Measurements from ENCODE around the gene INSM1. TPM values are rescaled to one million over a fixed set of nuclear protein-coding genes. Genes with fewer than 3 reads are reported as not detected.

INSM1 gene
- total and polyA plus RNA-seq, 10 of the 15 experiments (the other 5 are each of a cell fraction or from before 2014, with no cell fraction given), result 0.03 to 0.11 (median 0.04) TPM; not detected in 7

- TF ChIP-seq KAT2A (conservative IDR thresholded peaks at IDR 0.05; ENCODE audit: control insufficient read depth, low read depth, low read length) (no peak), HDAC2 (IDR thresholded peaks at IDR 0.05) (no peak)
Observed at GRCh38 chr20:20331156-20331555, 36.7 kb upstream of the INSM1 start (continued).

- CTCF ChIA-PET, result no interaction called here
- BruUV-seq (replicated peaks), result no TSS peak
- WGBS (ENCODE audit: insufficient coverage, insufficient replicate concordance, low lambda C conversion rate, missing lambda C conversion rate), result 100% methylated on average over 2 of the region's 2 CpGs
- H2AFZ ChIP-seq (ENCODE audit: control insufficient read depth, low read depth, low read length), result no peak overlapping the region
- SMC1A ChIA-PET (ENCODE audit: uncharacterized antibody, unreplicated experiment), result interaction anchor here (0.6 to 2.1 kb wide), 2 partner anchors 11 to 15 kb away, joined by 4 to 5 read pairs; no protein-coding TSS in a partner anchor
- H3K27ac ChIP-seq (ENCODE audit: control insufficient read depth, insufficient read depth), result no peak overlapping the region
- no peak for ATAC-seq
- no peak overlapping the region for H3K4me3 ChIP-seq
- POLR2A ChIA-PET, result no interaction called here
- in situ Hi-C loops (cut with MboI) (no loop called here), intact Hi-C loops (cut with micrococcal nuclease; ENCODE audit: unreplicated experiment) (no loop called here)
- no peaks in the 10 kb centered on the region for H3K27me3 ChIP-seq (replicated peaks in 1 of 2; ENCODE audit: control insufficient read depth in 2 of 2, insufficient read depth in 2 of 2, low read length in 1 of 2)
- no peak for DNase-seq (ENCODE audit: low read depth, low spot score)
- H3K9me3 ChIP-seq (replicated peaks; ENCODE audit: control insufficient read depth, insufficient read depth, low read length), result no peaks in the 10 kb centered on the region; the same call in 2 of the 3 replicates
- H3K36me3 ChIP-seq (ENCODE audit: control insufficient read depth in 2 of 2, insufficient read depth in 2 of 2, low read length in 1 of 2), result no peaks in the 10 kb centered on the region; a peak in 1 of 4 replicates
- H4K20me1 ChIP-seq (ENCODE audit: control insufficient read depth, insufficient read depth), result no peaks in the 10 kb centered on the region
- peaks cover 15% of the 10 kb centered on the region for H3K4me1 ChIP-seq (ENCODE audit: control insufficient read depth, insufficient read depth, low read length)
- no peaks in the 10 kb centered on the region for H3K79me2 ChIP-seq (ENCODE audit: control insufficient read depth, insufficient read depth, low read length)
- no peak overlapping the region for H3K9ac ChIP-seq (ENCODE audit: control insufficient read depth, insufficient read depth, low read length)
- FAIRE-seq, result no peak
- RAD21 ChIA-PET (ENCODE audit: unreplicated experiment), result no interaction called here
- no peak overlapping the region for H3K4me2 ChIP-seq (ENCODE audit: control insufficient read depth, insufficient read depth)
- TF ChIP-seq FOXM1 (IDR thresholded peaks at IDR 0.05; ENCODE audit: low read depth, low read length) (no peak), SPI1 (IDR thresholded peaks at IDR 0.05; ENCODE audit: borderline replicate concordance, insufficient read depth, low read depth, low read length) (peak; percentile 11; the same call in 1 of the 2 replicates)
Observed at GRCh38 chr20:20331817-20332216, 36.1 kb upstream of the INSM1 start.

- SMC1A ChIA-PET (ENCODE audit: uncharacterized antibody, unreplicated experiment), result interaction anchor here (0.8 to 1.1 kb wide), 5 partner anchors 14 to 270 kb away, joined by 3 to 5 read pairs (median 3); no protein-coding TSS in a partner anchor
- ATAC-seq (peak; percentile 71), FAIRE-seq (no peak), DNase-seq (ENCODE audit: low read depth, low spot score) (no peak)
- H4K20me1 ChIP-seq (ENCODE audit: control insufficient read depth, insufficient read depth), result no peaks in the 10 kb centered on the region
- no peaks in the 10 kb centered on the region for H3K79me2 ChIP-seq (ENCODE audit: control insufficient read depth, insufficient read depth, low read length)
- WGBS (ENCODE audit: insufficient coverage, insufficient replicate concordance, low lambda C conversion rate, missing lambda C conversion rate), result 28% methylated on average over 4 of the region's 6 CpGs
- in situ Hi-C loops (cut with MboI) (no loop called here), intact Hi-C loops (cut with micrococcal nuclease; ENCODE audit: unreplicated experiment) (no loop called here)
- no peaks in the 10 kb centered on the region; the same call in 2 of the 3 replicates for H3K9me3 ChIP-seq (replicated peaks; ENCODE audit: control insufficient read depth, insufficient read depth, low read length)
- H3K9ac ChIP-seq (ENCODE audit: control insufficient read depth, insufficient read depth, low read length), result no peak overlapping the region
- CTCF ChIA-PET, result interaction anchor here (1.0 to 2.3 kb wide), 4 partner anchors 25 to 260 kb away, joined by 3 to 9 read pairs (median 4); no protein-coding TSS in a partner anchor
- H3K4me2 ChIP-seq (ENCODE audit: control insufficient read depth, insufficient read depth), result peak overlapping the region; percentile 45; the same call in 1 of the 2 replicates
- RAD21 ChIA-PET (ENCODE audit: unreplicated experiment), result interaction anchor here (0.6 to 1.2 kb wide), 3 partner anchors 14 to 119 kb away, joined by 3 read pairs; no protein-coding TSS in a partner anchor
- H3K27ac ChIP-seq (ENCODE audit: control insufficient read depth, insufficient read depth), result peak overlapping the region; percentile 30
- no peaks in the 10 kb centered on the region for H3K27me3 ChIP-seq (replicated peaks in 1 of 2; ENCODE audit: control insufficient read depth in 2 of 2, insufficient read depth in 2 of 2, low read length in 1 of 2)
- peaks cover 15% of the 10 kb centered on the region for H3K4me1 ChIP-seq (ENCODE audit: control insufficient read depth, insufficient read depth, low read length)
- H3K4me3 ChIP-seq, result no peak overlapping the region
- POLR2A ChIA-PET, result no interaction called here
- peak overlapping the region; percentile 42; the same call in 1 of the 2 replicates for H2AFZ ChIP-seq (ENCODE audit: control insufficient read depth, low read depth, low read length)
- BruUV-seq (replicated peaks), result no TSS peak
- no peaks in the 10 kb centered on the region; a peak in 1 of 4 replicates for H3K36me3 ChIP-seq (ENCODE audit: control insufficient read depth in 2 of 2, insufficient read depth in 2 of 2, low read length in 1 of 2)
- TF ChIP-seq KAT2A (conservative IDR thresholded peaks at IDR 0.05; ENCODE audit: control insufficient read depth, low read depth, low read length) (no peak), E2F8 (IDR thresholded peaks at IDR 0.05; ENCODE audit: low read depth, partially characterized antibody) (no peak), CHD2 (IDR thresholded peaks at IDR 0.05; ENCODE audit: borderline replicate concordance, low read depth, low read length) (no peak), BHLHE40 (IDR thresholded peaks at IDR 0.05; ENCODE audit: borderline replicate concordance in 1 of 2, low read depth in 2 of 2, low read length in 1 of 2) (no peak)
Observed at GRCh38 chr20:20333866-20334265, 34.0 kb upstream of the INSM1 start.

Measured in GM12878 (cell line).